GM21381 (cell line): Measurements from ENCODE around the gene IFITM5.

Experiments used
- ATAC-seq: cut with Tn5 transposase; IDR thresholded peaks from one replicate; pipeline ENCODE4 v1.9.1; 2021; ENCODE audit warnings: mild to moderate bottlenecking, moderate library complexity; ENCODE audit not compliant: unreplicated experiment

The IFITM5 gene

GRCh38 chr11:269146-269890, 30.0 kb downstream of the IFITM5 start:
- peak; percentile 74 for ATAC-seq

GRCh38 chr11:268716-269145, 30.6 kb downstream of the IFITM5 start:
- ATAC-seq = peak; percentile 52

- no peak for ATAC-seq
Observed at GRCh38 chr11:267491-267994, 31.8 kb downstream of the IFITM5 start.

- ATAC-seq = no peak
Observed at GRCh38 chr11:266676-267439, 32.5 kb downstream of the IFITM5 start.

GRCh38 chr11:261624-262023, 37.7 kb downstream of the IFITM5 start:
- no peak for ATAC-seq

GRCh38 chr11:259413-259812, 39.9 kb downstream of the IFITM5 start:
- no peak for ATAC-seq

GRCh38 chr11:257766-258493, 41.4 kb downstream of the IFITM5 start:
- ATAC-seq = no peak

- no peak for ATAC-seq
Observed at GRCh38 chr11:256952-257737, 42.2 kb downstream of the IFITM5 start.

GRCh38 chr11:255816-256215, 43.5 kb downstream of the IFITM5 start:
- no peak for ATAC-seq

GRCh38 chr11:255176-255575, 44.1 kb downstream of the IFITM5 start:
- ATAC-seq = no peak

GRCh38 chr11:253886-254270, 45.4 kb downstream of the IFITM5 start:
- ATAC-seq = no peak

- ATAC-seq = no peak
Observed at GRCh38 chr11:253160-253885, 46.0 kb downstream of the IFITM5 start.

GRCh38 chr11:252666-253065, 46.7 kb downstream of the IFITM5 start:
- ATAC-seq = no peak

- no peak for ATAC-seq
Observed at GRCh38 chr11:251550-251949, 47.8 kb downstream of the IFITM5 start.

GRCh38 chr11:250740-251299, 48.5 kb downstream of the IFITM5 start:
- ATAC-seq = no peak

- ATAC-seq = no peak
Observed at GRCh38 chr11:250274-250673, 49.1 kb downstream of the IFITM5 start.

- ATAC-seq = no peak
Observed at GRCh38 chr11:249062-249461, 50.3 kb downstream of the IFITM5 start.
